Measurements from ENCODE around the gene SMURF1.

GRCh38 chr7:99002148-99002826, 141.6 kb downstream of the SMURF1 start:
- TF ChIP-seq, protein P1, sequence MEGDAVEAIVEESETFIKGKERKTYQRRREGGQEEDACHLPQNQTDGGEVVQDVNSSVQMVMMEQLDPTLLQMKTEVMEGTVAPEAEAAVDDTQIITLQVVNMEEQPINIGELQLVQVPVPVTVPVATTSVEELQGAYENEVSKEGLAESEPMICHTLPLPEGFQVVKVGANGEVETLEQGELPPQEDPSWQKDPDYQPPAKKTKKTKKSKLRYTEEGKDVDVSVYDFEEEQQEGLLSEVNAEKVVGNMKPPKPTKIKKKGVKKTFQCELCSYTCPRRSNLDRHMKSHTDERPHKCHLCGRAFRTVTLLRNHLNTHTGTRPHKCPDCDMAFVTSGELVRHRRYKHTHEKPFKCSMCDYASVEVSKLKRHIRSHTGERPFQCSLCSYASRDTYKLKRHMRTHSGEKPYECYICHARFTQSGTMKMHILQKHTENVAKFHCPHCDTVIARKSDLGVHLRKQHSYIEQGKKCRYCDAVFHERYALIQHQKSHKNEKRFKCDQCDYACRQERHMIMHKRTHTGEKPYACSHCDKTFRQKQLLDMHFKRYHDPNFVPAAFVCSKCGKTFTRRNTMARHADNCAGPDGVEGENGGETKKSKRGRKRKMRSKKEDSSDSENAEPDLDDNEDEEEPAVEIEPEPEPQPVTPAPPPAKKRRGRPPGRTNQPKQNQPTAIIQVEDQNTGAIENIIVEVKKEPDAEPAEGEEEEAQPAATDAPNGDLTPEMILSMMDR (IDR thresholded peaks at IDR 0.05), result no peak
- TF ChIP-seq POLR2A (IDR thresholded peaks at IDR 0.05), result no peak

Measured in esophagus squamous epithelium (tissue), 4 donors.